Measurements from ENCODE around the gene PTTG1IP. TPM values are rescaled to one million over a fixed set of nuclear protein-coding genes. Genes with fewer than 3 reads are reported as not detected.
A peak's percentile ranks its signal among the peaks of the same experiment; 100 is the strongest.

Gene PTTG1IP
- total and polyA plus RNA-seq, 3 experiments from 2014 or later = 48.2 to 69.8 (median 50.8) TPM

DNA sequence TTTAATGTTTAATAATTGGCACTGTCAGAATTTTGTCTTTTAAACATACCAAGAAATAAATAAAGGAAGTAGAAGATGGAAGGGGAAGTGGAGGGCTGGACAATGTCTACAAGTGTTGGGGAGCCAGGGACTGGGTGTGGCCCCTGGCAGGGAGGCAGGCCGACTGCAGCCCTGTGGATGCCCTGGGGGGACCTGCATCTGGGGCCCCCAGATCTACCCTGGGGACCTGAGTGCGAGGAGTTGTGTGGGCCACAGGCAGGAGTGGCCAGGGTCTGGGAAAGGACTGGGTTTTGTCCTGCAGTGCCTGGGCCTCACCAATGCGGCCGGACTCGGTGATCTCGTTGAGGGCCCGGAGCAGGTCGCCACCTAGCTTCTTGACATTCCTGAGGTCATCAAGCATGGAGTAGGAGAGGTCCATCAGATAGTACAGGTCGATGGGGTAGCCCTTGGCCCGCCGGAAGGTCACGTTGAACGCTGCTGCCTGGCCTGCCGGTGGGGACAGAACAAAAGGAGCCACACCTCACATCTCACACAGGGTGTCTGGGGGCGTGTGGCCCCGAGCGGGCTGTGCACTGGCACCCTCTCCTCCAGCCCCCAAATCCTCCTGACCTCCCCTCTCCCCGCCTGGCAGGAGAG is 29.7 kb upstream of the PTTG1IP start:
- H3K4me1 ChIP-seq (ENCODE audit: insufficient read depth, low read length) = peaks cover 19% of the 10 kb centered on the region
- ChIA-PET CTCF (no interaction called here), POLR2A (no interaction called here)
- peaks cover 82% of the 10 kb centered on the region for H3K36me3 ChIP-seq (ENCODE audit: insufficient read depth, low read length)
- no peaks in the 10 kb centered on the region for H3K9me3 ChIP-seq (ENCODE audit: low read length)
- Mint-ChIP-seq H3K27me3 (no peaks in the 10 kb centered on the region), H3K36me3 (peaks cover 21 to 82% (median 24%) of the 10 kb centered on the region in 3 donors), H3K9me3 (no peaks in the 10 kb centered on the region), H3K4me1 (peaks cover 9 to 30% (median 21%) of the 10 kb centered on the region in 3 donors), H3K4me3 (no peak overlapping the region), H3K27ac (peak overlapping the region in 1 of 8 donors; percentile 22)
- no peak overlapping the region for H3K27ac ChIP-seq (ENCODE audit: low read depth, low read length)
- peak in 1 of 5 donors; percentile 39 for DNase-seq
- no peaks in the 10 kb centered on the region for H3K27me3 ChIP-seq (ENCODE audit: insufficient read depth, low read length, poor library complexity, severe bottlenecking)
- no peak overlapping the region for H3K4me3 ChIP-seq (ENCODE audit: low read length)

GRCh38 chr21:44902268-44903049 is 29.0 kb upstream of the PTTG1IP start:
- peaks cover 88% of the 10 kb centered on the region for H3K36me3 ChIP-seq (ENCODE audit: insufficient read depth, low read length)
- Mint-ChIP-seq H3K36me3 (peaks cover 21 to 86% (median 24%) of the 10 kb centered on the region in 3 donors), H3K4me1 (peaks cover 9 to 30% (median 21%) of the 10 kb centered on the region in 3 donors), H3K9me3 (no peaks in the 10 kb centered on the region), H3K4me3 (no peak overlapping the region), H3K27me3 (no peaks in the 10 kb centered on the region), H3K27ac (peak overlapping the region in 3 of 8 donors; percentile 22 to 69 (median 42))
- H3K9me3 ChIP-seq (ENCODE audit: low read length) = no peaks in the 10 kb centered on the region
- H3K4me1 ChIP-seq (ENCODE audit: insufficient read depth, low read length) = peaks cover 14% of the 10 kb centered on the region
- no peak overlapping the region for H3K27ac ChIP-seq (ENCODE audit: low read depth, low read length)
- CTCF ChIA-PET = no interaction called here
- POLR2A ChIA-PET = no interaction called here
- no peak overlapping the region for H3K4me3 ChIP-seq (ENCODE audit: low read length)
- no peaks in the 10 kb centered on the region for H3K27me3 ChIP-seq (ENCODE audit: insufficient read depth, low read length, poor library complexity, severe bottlenecking)
- DNase-seq = peak in 1 of 5 donors; percentile 37

GRCh38 chr21:44901391-44902074 is 28.0 kb upstream of the PTTG1IP start:
- POLR2A ChIA-PET = no interaction called here
- Histone ChIP-seq H3K27ac (ENCODE audit: low read depth, low read length) (no peak overlapping the region), H3K27me3 (ENCODE audit: insufficient read depth, low read length, poor library complexity, severe bottlenecking) (no peaks in the 10 kb centered on the region), H3K4me3 (ENCODE audit: low read length) (no peak overlapping the region), H3K4me1 (ENCODE audit: insufficient read depth, low read length) (peaks cover 4% of the 10 kb centered on the region), H3K9me3 (ENCODE audit: low read length) (no peaks in the 10 kb centered on the region), H3K36me3 (ENCODE audit: insufficient read depth, low read length) (peaks cover 79% of the 10 kb centered on the region)
- Mint-ChIP-seq H3K27ac (peak overlapping the region in 2 of 8 donors; percentile 41 to 42), H3K4me1 (peaks cover 9 to 29% (median 20%) of the 10 kb centered on the region in 3 donors), H3K4me3 (no peak overlapping the region), H3K27me3 (no peaks in the 10 kb centered on the region), H3K36me3 (peaks cover 21 to 90% (median 24%) of the 10 kb centered on the region in 3 donors), H3K9me3 (no peaks in the 10 kb centered on the region)
- CTCF ChIA-PET = interaction anchor here (0.9 to 2.3 kb wide), 3 partner anchors 25 to 391 kb away, joined by 3 to 10 read pairs (median 3); no protein-coding TSS in a partner anchor
- DNase-seq = peak in 1 of 5 donors; percentile 41

- H3K27me3 Mint-ChIP-seq = no peaks in the 10 kb centered on the region
- Histone ChIP-seq H3K27ac (ENCODE audit: low read depth, low read length) (no peak overlapping the region), H3K9me3 (ENCODE audit: low read length) (no peaks in the 10 kb centered on the region), H3K27me3 (ENCODE audit: insufficient read depth, low read length, poor library complexity, severe bottlenecking) (no peaks in the 10 kb centered on the region), H3K36me3 (ENCODE audit: insufficient read depth, low read length) (peaks cover 74% of the 10 kb centered on the region), H3K4me3 (ENCODE audit: low read length) (no peak overlapping the region), H3K4me1 (ENCODE audit: insufficient read depth, low read length) (no peaks in the 10 kb centered on the region)
- peaks cover 6 to 26% (median 17%) of the 10 kb centered on the region in 3 donors for H3K4me1 Mint-ChIP-seq
- DNase-seq = peak in 1 of 5 donors; percentile 37
- CTCF ChIA-PET = interaction anchor here (0.9 to 2.3 kb wide), 3 partner anchors 26 to 390 kb away, joined by 3 to 10 read pairs (median 3); no protein-coding TSS in a partner anchor
- POLR2A ChIA-PET = no interaction called here
- H3K27ac Mint-ChIP-seq = no peak overlapping the region
- H3K9me3 Mint-ChIP-seq = no peaks in the 10 kb centered on the region
- peaks cover 21 to 91% (median 24%) of the 10 kb centered on the region in 3 donors for H3K36me3 Mint-ChIP-seq
- no peak overlapping the region for H3K4me3 Mint-ChIP-seq
These were observed 27.2 kb upstream of the PTTG1IP start for GRCh38 chr21:44900559-44901251.

- Histone ChIP-seq H3K27ac (ENCODE audit: low read depth, low read length) (no peak overlapping the region), H3K4me1 (ENCODE audit: insufficient read depth, low read length) (no peaks in the 10 kb centered on the region), H3K9me3 (ENCODE audit: low read length) (no peaks in the 10 kb centered on the region), H3K36me3 (ENCODE audit: insufficient read depth, low read length) (peaks cover 76% of the 10 kb centered on the region), H3K4me3 (ENCODE audit: low read length) (no peak overlapping the region), H3K27me3 (ENCODE audit: insufficient read depth, low read length, poor library complexity, severe bottlenecking) (no peaks in the 10 kb centered on the region)
- peak overlapping the region in 2 of 8 donors; percentile 20 to 36 for H3K27ac Mint-ChIP-seq
- peaks cover 6 to 23% (median 17%) of the 10 kb centered on the region in 3 donors for H3K4me1 Mint-ChIP-seq
- no peaks in the 10 kb centered on the region for H3K27me3 Mint-ChIP-seq
- H3K36me3 Mint-ChIP-seq = peaks cover 21 to 87% (median 24%) of the 10 kb centered on the region in 3 donors
- ChIA-PET CTCF (interaction anchor here (1.7 to 2.3 kb wide), 2 partner anchors 32 to 389 kb away, joined by 3 to 10 read pairs; no protein-coding TSS in a partner anchor), POLR2A (no interaction called here)
- H3K4me3 Mint-ChIP-seq = no peak overlapping the region
- DNase-seq = peak in 1 of 5 donors; percentile 35
- H3K9me3 Mint-ChIP-seq = no peaks in the 10 kb centered on the region
These were observed 26.5 kb upstream of the PTTG1IP start for GRCh38 chr21:44899768-44900558.

GRCh38 chr21:44898851-44899767 is 25.6 kb upstream of the PTTG1IP start:
- Histone ChIP-seq H3K4me3 (ENCODE audit: low read length) (no peak overlapping the region), H3K27ac (ENCODE audit: low read depth, low read length) (no peak overlapping the region), H3K27me3 (ENCODE audit: insufficient read depth, low read length, poor library complexity, severe bottlenecking) (no peaks in the 10 kb centered on the region), H3K36me3 (ENCODE audit: insufficient read depth, low read length) (peaks cover 71% of the 10 kb centered on the region), H3K9me3 (ENCODE audit: low read length) (no peaks in the 10 kb centered on the region), H3K4me1 (ENCODE audit: insufficient read depth, low read length) (no peaks in the 10 kb centered on the region)
- POLR2A ChIA-PET = interaction anchor here (1.5 kb wide), 1 partner anchor 28 kb away, joined by 12 read pairs; no protein-coding TSS in a partner anchor
- H3K9me3 Mint-ChIP-seq = no peaks in the 10 kb centered on the region
- H3K36me3 Mint-ChIP-seq = peaks cover 14 to 84% (median 19%) of the 10 kb centered on the region in 3 donors
- peak in 1 of 5 donors; percentile 44 for DNase-seq
- peaks cover 0 to 15% (median 9%) of the 10 kb centered on the region in 3 donors for H3K4me1 Mint-ChIP-seq
- H3K27ac Mint-ChIP-seq = peak overlapping the region in 2 of 8 donors; percentile 36
- H3K27me3 Mint-ChIP-seq = no peaks in the 10 kb centered on the region
- H3K4me3 Mint-ChIP-seq = no peak overlapping the region
- CTCF ChIA-PET = interaction anchor here (2.3 to 11.2 kb wide), 3 partner anchors 13 to 33 kb away, joined by 10 to 184 read pairs (median 57); no protein-coding TSS in a partner anchor

Data from CD8-positive, alpha-beta memory T cell (primary cell).